HG03439 (cell line): ENCODE results near the gene ZNHIT2.
"Not testable (repeated sequence)": the region's sequence is repeated elsewhere in the genome, so short reads cannot be mapped to it uniquely, and the experiment has no call there.

Source experiments
- ATAC-seq: cut with Tn5 transposase; IDR thresholded peaks from one replicate; pipeline ENCODE4 v1.9.1; 2021; ENCODE audit warnings: mild to moderate bottlenecking, moderate library complexity; ENCODE audit not compliant: unreplicated experiment

ZNHIT2 gene

GRCh38 chr11:65121447-65121864 lies 4.0 kb upstream of the ZNHIT2 start:
- ATAC-seq, result no peak

- no peak for ATAC-seq
These were observed 3.3 kb upstream of the ZNHIT2 start for GRCh38 chr11:65120831-65121230.

GRCh38 chr11:65119670-65119995 lies 2.1 kb upstream of the ZNHIT2 start:
- no peak for ATAC-seq

- ATAC-seq, result not testable (repeated sequence)
These were observed 1.6 kb upstream of the ZNHIT2 start for GRCh38 chr11:65118891-65119669.

GRCh38 chr11:65118097-65118837 lies 766 bp upstream of the ZNHIT2 start:
- no peak for ATAC-seq

- no peak for ATAC-seq
These were observed 913 bp downstream of the ZNHIT2 start for GRCh38 chr11:65116370-65117205.

GRCh38 chr11:65115361-65116082 lies 2.0 kb downstream of the ZNHIT2 start:
- ATAC-seq, result no peak

GRCh38 chr11:65114538-65115171 lies 2.8 kb downstream of the ZNHIT2 start:
- no peak for ATAC-seq

- no peak for ATAC-seq
These were observed 3.7 kb downstream of the ZNHIT2 start for GRCh38 chr11:65113839-65114238.

GRCh38 chr11:65113361-65113756 lies 4.1 kb downstream of the ZNHIT2 start:
- ATAC-seq, result no peak

GRCh38 chr11:65112546-65113360 lies 4.7 kb downstream of the ZNHIT2 start:
- peak; percentile 30 for ATAC-seq

- ATAC-seq, result peak; percentile 53
These were observed 5.6 kb downstream of the ZNHIT2 start, which contains the start of gene TM7SF2 for GRCh38 chr11:65111744-65112545. Gene TM7SF2, plus strand, starts transcription at chr11:65111872. Its CDS starts 144 bp downstream, at chr11:65112016.

GRCh38 chr11:65111159-65111743 lies 6.2 kb downstream of the ZNHIT2 start:
- no peak for ATAC-seq

- ATAC-seq, result no peak
These were observed 7.1 kb downstream of the ZNHIT2 start for GRCh38 chr11:65110354-65110861.

GRCh38 chr11:65109231-65110198 lies 8.0 kb downstream of the ZNHIT2 start:
- no peak for ATAC-seq

GRCh38 chr11:65108469-65109123 lies 8.9 kb downstream of the ZNHIT2 start:
- no peak for ATAC-seq
